NCI-H82 treated with DMSO at 0.1 percent for 48 hours (cell line): ENCODE measurements around the gene POC1A.

Experiments used
- DNase-seq: peaks from one replicate; lab custom pipeline; 2025; ENCODE audit not compliant: unreplicated experiment; lab: John Stamatoyannopoulos, UW

The POC1A gene

DNA sequence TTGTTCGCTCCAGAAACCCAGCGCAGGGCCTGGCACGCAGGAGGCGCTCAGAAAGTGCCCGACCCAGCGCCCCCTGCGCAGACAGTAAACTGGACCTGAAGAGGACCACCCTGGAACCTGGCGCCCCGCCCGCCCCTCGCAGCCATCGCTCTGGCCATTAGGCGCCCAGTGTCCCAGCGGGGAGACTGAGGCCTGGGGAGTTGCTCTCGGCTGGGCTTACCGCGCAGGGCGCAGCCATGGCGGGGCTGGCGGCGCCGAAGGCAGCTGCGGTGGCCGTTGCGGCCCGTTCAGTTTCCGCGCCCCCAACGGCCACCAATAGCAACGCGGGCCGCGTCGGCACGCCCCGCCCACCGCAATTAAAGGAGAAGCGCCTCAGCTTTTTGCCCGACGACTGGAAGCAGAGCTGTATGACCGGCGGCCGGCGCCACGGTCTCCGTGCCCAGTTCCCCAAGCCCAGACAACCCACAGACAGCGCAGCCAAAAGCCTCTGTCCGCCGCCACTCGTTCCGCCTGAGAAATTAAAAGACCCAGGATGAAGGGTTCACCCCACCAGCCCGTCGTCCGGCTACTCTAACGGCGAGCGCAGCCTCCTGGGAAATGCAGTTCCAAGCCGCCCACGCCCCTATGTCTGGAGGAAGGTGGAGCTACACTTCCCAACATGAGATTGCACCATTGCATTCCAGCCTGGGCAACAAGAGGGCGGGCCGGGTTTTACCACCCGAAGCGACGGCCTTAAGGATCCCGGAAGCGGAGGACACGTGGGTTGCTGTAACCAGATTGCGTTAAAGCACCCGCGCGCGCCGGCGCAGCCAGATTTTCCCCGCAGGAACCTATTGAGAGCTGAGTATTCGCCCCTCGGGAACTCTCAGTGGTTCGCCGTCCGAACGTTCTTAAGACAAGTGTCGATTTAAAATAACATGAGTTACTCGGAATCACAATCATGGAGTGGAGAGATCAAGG is at the start of gene POC1A:
POC1A (minus strand) TSS at position 289 of the 960 bp plus-strand sequence; CDS start at position 238, 51 bp downstream.
- DNase-seq = peak; percentile 86

DNA sequence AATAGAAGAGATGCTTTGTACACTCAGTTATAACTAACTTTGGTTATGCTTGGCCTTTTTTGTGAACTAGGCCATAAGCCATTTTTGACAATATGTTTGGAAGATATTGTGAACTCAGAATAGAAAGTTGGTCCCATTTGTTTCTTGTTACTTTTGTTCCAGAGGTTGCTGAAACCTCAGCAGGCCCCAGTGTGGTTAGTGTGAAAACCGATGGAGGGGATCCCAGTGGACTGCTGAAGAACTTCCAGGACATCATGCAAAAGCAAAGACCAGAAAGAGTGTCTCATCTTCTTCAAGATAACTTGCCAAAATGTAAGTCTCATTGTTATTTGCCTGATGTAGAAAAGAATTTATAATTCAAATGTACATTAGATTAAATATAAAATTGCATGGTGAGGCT is 49.5 kb upstream of the POC1A start:
- no peak for DNase-seq

DNA sequence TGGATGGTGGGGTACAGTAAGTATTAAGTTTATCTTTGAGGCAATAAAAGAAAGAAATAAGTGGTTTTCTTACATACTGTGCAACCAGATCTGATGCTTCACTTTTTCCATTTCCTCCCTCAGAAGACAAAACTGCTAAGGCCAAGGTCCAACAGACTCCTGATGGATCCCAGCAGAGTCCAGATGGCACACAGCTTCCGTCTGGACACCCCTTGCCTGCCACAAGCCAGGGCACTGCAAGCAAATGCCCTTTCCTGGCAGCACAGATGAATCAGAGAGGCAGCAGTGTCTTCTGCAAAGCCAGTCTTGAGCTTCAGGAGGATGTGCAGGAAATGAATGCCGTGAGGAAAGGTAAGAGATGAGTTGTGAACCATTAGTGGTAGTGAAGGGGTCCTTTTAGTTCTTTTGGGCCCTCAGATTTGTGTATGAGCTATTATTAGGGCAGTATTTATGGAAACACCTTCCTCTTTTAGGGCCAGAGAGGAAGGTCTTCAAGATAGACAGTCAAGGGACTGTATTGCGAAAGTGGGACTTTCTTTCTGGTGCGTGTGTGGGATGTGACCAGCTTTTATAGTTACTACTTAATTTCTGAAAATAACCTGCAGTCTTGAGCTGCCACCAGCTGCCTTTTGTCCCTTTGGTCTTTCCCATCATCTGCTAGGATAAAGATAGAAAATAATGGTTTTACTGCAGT is 48.3 kb upstream of the POC1A start:
- no peak for DNase-seq

DNA sequence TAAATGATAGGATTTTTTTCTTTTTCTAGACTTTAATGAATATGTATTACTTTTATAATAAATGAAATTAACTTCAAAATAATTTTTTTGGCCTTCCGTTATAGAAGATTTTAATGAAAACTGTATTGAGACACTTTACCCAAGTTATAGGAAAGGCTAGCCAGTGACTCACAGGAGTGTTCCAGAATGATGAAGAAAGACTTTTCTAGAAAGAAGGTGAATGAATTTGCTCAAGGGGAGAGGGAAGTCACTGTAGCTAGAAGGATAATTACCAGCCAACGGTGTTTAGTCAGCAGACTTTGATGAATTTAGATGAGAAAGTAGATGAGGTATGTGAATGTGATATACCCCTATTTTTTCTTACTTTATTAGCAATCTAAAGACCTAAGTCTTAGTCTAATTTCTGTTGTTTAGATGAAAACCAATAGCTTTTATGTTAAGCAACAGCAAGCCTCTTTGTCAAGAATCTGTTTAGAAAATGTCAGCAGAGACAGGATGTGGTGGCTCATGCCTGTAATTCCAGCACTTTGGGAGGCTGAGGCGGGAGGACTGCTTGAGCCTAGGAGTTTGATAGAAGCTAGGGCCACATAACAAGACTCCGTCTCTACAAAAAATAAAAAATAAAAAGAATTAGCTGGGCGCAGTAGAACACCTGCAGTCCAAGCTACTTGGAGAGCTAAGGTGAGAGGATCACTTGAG is 46.9 kb upstream of the POC1A start:
- DNase-seq = no peak

DNA sequence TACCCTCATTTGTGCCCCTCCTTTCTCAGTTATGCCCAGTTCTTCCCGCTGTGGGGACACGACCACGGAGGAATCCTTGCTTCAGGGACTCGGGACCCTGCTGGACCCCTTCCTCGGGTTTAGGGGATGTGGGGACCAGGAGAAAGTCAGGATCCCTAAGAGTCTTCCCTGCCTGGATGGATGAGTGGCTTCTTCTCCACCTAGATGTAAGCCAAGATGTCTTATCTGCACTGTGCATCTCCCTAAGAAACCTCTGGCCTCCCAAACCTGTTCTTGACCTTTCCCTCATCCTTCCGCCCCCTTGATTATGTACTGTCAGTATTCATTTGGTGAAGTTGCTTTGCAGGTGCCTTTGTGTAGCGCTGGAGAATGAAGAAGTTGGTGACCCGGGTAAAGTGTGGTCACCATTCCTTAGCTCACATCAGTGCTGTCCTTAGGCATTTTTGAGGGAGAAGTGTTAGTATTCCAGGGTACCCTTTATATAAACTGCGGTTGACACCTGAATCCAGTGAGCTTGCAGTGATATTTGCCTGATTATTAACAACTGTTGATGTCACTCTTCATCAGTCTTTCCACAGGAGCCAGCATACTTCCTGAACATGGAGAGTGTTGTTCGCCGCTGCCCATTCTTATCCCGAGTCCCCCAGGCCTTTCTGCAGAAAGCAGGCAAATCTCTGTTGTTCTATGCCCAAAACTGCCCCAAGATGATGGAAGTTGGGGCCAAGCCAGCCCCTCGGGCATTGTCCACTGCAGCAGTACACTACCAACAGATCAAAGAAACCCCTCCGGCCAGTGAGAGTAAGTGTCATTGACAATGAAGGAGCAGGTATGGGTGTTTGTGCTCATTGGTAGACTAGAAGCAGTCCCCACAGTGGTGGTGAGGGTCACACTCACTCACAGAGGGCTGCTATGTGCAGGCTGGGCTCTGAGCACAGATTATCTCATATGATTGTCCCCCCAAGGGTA is 44.7 kb upstream of the POC1A start:
- DNase-seq = no peak

DNA sequence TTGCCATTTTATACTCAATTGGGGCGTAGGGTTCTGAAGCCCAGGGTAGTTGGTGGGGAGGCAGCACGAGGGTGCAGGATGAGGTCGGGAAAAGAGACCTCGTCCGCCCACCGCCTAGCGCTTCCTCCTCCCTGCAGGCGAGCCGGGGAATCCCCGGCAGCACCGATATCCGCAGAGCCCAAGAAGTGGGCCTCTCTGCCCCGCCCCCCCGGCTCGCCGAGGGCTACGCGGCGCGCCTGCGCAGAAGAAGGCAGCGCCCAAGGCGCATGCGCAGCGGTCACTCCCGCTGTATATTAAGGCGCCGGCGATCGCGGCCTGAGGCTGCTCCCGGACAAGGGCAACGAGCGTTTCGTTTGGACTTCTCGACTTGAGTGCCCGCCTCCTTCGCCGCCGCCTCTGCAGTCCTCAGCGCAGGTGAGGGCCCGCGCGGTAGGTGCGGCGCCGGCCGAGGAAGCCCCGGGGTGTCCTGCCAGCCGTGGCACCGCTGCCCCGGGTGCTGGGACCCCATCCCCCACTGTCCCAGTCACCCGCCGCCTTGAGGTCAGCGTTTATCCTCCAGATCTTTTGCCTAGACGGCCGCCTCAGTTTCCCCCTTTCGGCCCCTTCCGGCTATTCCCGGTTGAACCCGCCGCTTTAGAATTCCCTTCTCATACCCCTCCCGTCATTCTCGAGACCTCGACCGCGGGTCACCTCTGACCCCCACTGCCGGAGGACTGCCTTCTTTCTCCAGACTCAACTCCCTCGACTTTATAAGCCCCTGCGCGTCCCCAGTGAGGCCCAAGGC is 43.8 kb upstream of the POC1A start, which contains the start of gene ALAS1:
ALAS1 (plus strand) TSS at position 319 of the 784 bp plus-strand sequence. CDS start 1,082 bp downstream, outside the sequence.
- peak; percentile 67 for DNase-seq

DNA sequence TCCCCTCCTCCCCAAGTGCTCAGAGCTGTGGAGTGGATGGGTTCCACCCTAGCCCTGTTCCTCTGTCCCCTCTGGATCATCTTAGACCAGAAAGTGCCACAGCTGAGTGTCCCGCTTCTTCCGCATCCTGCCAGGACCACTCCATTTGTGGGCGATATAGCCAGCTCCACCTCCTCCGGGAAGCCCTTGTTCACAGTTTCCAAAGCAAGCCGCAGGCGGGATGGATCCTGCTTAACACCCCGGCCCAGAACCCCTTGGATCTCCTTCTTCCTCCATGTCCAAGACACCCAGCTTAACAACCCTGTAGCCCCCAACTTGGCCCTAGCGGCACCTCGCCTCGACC is 43.2 kb upstream of the POC1A start:
- DNase-seq = no peak

DNA sequence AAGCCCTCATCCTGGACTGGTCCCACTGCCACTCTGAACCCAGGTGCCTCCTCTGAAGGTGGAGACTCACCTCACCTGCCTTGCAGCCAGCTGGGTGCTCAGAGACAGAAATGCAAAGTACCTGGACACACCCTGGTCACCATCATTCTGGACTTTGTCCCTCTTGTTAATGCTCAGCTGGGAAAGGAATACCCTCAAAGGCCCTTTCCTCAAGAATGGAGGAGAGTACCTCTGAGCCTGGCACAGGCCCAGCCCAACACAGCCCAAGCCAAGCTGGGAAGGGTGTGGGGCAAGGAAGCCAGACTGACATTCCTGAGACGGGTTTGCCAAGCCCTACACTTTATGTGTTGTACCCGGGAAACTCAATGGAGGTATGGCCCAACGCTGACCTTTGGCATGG is 42.8 kb upstream of the POC1A start:
- no peak for DNase-seq

DNA sequence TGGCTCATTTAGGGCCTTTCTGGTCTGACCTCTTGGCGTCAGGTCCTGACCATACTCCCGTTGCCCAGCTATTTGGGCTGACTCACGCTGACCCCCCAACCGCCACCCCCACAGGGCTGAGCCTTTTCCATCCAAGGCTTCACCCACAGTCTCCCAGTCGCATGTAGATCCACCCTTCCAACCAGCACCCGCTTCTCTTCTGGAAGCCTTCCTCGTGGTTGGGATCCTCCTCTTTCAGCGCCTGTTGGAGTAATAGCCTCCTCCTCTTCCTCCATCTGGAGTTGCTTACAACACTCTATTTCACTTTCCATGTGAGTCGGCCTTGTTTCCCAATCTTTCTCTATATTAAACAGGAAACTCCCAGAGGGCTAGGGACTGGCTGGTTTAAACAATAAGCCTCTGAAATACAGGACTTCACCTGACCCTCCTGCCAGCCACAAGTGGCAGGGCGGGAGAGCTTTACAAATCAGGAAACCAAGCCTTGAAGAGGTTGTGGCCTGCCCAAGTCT is 41.7 kb upstream of the POC1A start:
- no peak for DNase-seq

DNA sequence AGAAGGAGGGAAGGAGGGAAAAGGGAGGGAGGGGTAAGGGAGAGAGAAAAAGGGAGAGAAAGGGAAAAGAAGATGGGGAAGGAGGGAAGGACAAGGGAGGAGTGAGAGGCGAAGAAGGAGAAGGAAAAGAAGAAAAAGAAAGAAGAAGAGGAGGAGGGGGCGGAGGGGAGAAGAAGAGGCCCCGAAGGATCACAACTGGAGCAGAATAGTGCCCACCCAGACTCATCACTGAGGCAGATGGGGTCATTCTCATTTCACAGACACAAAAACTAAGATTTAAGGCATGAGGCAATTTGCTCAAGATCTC is 41.0 kb upstream of the POC1A start:
- DNase-seq = no peak

DNA sequence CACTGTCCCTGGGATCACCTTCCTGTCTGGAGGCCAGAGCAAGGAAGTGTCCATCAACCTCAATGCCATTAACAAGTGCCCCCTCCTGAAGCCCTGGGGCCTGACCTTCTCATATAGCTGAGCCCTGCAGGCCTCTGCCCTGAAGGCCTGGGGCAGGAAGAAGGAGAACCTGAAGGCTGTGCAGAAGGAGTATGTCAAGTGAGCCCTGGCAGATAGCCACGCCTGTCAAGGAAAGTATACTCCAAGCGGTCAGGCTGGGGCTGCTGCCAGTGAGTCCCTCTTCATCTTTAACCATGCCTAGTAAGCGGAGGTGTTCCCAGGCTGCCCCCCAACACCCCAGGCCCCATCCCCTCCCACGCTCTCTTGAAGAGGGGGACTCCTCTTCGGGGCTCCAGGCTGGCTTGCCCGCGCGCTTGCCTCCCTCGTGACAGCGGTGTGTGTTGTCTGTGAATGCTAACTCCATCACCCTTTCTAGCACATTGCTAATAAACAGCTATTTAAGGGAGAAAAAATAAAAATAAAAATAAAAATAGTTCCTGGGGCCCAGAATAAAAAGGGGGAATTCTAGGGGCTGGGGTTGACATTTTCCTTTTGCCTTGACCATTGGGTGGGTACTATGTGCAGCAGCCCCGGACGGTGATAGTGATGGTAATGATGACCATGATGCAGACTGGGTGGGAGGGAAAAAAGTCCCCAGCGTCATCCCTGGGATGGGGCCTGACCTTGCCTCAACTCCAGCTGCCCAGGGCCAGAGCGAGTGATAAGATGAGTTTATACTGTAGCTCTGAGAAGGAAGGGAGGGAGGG is 40.5 kb upstream of the POC1A start:
- DNase-seq = no peak

DNA sequence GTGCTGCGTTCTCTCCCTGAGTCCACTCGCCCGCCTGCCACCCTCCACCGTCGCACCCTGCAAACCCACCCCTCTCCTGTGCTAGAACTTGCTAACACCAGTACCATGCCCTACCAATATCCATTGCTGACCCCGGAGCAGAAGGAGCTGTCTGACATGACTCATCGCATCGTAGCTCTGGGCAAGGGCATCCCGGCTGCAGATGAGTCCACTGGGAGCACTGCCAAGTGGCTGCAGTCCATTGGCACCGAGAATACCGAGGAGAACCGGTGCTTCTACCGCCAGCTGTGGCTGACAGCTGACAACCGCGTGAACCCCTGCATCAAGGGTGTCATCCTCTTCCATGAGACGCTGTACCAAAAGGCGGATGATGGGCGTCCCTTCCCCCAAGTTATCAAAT is 38.8 kb upstream of the POC1A start:
- DNase-seq = no peak

DNA sequence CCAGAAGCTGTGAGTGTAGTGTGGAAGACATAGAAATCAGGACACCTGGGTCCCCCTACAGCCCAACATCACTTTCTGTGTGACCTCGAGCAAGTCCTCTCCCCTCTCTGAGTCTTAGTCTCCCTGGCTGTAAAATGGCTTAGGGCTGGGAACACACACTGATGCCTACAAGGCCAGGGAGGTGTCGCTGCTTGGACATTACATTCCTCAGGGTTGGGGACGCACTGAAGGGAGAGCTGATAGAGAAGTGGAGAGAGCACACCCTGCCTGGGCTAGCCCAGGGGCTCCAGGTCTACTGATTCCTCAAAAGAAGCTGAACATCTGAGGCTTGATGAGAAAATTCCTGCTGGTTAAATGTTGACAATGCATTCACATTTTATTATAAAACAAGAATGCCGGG is 37.4 kb upstream of the POC1A start:
- no peak for DNase-seq

DNA sequence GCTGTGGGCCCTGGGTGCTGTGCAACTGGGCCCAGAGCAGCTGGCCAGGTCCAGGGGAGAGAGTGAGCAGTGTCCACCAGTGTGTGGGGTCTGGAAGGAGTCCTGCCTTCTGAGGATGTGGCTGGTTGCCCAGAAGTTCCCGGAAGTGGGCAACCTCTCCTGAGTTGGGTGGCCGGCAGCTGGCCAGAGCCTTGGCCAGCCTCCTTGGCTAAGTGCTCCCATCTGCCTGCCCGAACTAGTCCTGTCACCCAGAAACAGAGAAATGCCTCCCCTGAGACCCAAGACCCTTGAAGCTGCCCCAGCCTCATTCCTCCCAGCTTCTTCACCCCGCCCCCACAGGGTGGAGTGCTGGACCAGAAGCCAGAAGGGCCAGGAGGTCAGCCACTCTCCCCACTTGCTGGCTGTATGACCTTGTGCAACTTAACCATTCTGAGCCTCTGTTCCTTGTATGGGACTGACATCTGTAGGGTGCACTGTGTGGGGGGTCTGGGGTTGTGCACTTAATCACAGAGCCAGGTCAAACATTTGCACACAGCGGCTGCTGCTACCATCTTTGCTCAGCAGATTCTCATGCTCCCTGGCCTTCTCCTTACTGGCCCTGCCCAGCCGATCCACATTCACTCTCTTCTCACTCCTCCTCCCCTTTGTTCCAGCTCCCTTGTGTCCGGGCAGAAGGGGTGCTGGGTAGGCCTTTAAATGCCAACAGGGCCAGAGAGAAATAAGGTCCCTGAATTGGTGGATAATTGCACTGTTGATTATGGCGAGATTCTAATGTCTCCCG is 36.3 kb upstream of the POC1A start:
- no peak for DNase-seq

DNA sequence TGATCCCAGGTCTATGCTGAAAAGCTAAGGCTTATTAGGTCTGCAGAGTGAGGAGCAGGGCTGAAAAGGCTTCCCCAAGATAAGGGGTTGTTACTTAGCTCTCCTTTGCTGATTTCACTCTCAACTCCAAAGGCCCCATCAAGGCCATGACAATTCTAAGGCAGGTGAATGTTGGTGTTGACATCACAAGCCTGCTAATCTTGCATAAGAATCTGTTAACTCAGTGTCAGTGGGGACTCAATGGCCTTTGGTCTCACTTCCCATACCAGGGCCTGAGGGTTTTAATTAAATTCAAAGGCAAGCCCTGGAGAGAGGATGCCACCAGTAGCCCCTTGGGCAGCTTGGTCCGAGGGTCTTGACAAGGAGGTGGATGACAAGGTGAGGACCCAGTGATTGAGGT is 34.3 kb upstream of the POC1A start:
- no peak for DNase-seq

DNA sequence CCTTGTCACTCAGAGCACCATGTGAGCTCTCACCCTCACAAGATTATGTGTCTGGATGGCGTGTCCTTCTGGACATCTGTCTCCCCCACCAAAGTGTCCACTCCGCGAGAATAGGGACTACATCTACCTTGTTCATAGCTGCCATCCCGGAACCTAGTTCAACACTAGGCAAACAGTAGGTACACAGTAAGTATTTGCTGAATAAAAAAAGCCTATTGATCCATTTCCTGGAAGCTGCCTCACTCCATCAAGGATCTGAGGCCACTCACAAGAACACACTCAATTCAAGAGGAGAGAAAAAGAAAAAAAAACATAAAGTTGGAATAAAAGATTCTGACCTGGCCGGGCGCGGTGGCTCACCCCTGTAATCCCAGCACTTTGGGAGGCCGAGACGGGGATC is 32.5 kb upstream of the POC1A start:
- DNase-seq = no peak

DNA sequence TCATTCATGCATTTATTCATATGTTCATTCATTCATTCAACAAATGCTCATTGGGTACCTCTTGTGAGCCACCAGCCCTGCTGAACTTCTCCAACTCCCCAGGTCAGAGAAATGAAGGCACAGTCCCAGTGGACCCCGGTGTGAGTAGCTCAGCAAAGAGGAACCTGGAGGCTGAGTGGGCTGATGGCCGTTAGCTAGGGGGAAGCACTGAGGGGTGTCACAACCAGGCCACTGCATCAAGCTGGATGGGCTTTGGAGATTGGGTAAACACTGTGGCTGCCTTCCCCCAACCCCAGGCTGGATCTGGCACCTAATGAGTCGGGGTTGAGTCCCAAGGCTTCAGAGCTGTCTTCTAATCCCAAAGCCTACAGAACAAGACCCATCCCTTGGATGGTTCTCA is 31.6 kb upstream of the POC1A start:
- DNase-seq = no peak

DNA sequence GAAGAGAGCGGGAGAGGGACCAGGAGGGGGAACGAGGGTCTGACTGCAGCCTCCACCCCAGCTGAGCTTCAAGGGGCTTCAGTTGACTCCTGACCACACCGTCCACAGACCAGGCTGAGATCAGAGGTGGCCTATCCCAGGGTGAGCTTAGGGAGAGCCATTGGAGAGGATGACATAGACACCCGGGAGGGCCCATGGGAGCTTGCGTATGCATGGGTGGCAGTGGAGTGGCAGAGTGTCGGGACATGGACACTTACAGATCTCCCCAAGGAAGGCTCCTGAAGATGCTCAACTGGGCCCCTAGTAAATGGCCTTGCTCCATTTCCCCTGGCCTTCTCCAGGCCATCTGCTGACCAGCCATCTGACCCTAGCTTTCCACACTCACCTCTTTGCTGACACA is 31.1 kb upstream of the POC1A start:
- no peak for DNase-seq
